NCI-H2081 (cell line): ENCODE data around the gene ACP1.

Experiments used
- DNase-seq, 2 experiments: peaks; one replicate each; lab custom pipeline; 2025; lab: John Stamatoyannopoulos, UW

ACP1 gene

GRCh38 chr2:264493-265468 lies at the start of gene ACP1:
Gene ACP1 (plus strand): TSS chr2:264947. CDS start chr2:264965, 18 bp downstream.
- DNase-seq: peak; percentile 97 to 98

- DNase-seq: no peak
Observed at GRCh38 chr2:216068-216467, 48.7 kb upstream of the ACP1 start.

- no peak for DNase-seq
Observed at GRCh38 chr2:223451-223850, 41.3 kb upstream of the ACP1 start.

- DNase-seq: no peak
Observed at GRCh38 chr2:223971-224760, 40.6 kb upstream of the ACP1 start.

- no peak for DNase-seq
Observed at GRCh38 chr2:228115-228514, 36.6 kb upstream of the ACP1 start.

GRCh38 chr2:228518-229278 lies 36.0 kb upstream of the ACP1 start:
- no peak for DNase-seq

- no peak for DNase-seq
Observed at GRCh38 chr2:231521-232185, 33.1 kb upstream of the ACP1 start.

- no peak for DNase-seq
Observed at GRCh38 chr2:233030-233429, 31.7 kb upstream of the ACP1 start.

- DNase-seq: no peak
Observed at GRCh38 chr2:234421-234820, 30.3 kb upstream of the ACP1 start.

GRCh38 chr2:236993-237539 lies 27.7 kb upstream of the ACP1 start:
- DNase-seq: no peak

GRCh38 chr2:237878-238277 lies 26.9 kb upstream of the ACP1 start:
- no peak for DNase-seq

- no peak for DNase-seq
Observed at GRCh38 chr2:238431-238830, 26.3 kb upstream of the ACP1 start.

- DNase-seq: no peak
Observed at GRCh38 chr2:238869-239268, 25.9 kb upstream of the ACP1 start.

- no peak for DNase-seq
Observed at GRCh38 chr2:244547-244946, 20.2 kb upstream of the ACP1 start.

- DNase-seq: peak; percentile 58 to 80
Observed at GRCh38 chr2:246489-247144, 18.1 kb upstream of the ACP1 start.

- no peak for DNase-seq
Observed at GRCh38 chr2:248724-249123, 16.0 kb upstream of the ACP1 start.

GRCh38 chr2:249538-250042 lies 15.2 kb upstream of the ACP1 start:
- no peak for DNase-seq

- DNase-seq: no peak
Observed at GRCh38 chr2:252001-252602, 12.6 kb upstream of the ACP1 start.

- no peak for DNase-seq
Observed at GRCh38 chr2:253202-253638, 11.5 kb upstream of the ACP1 start.

GRCh38 chr2:254241-254640 lies 10.5 kb upstream of the ACP1 start:
- DNase-seq: no peak
